GM12892 (cell line): ENCODE measurements around the gene DOCK10.

Experiments
- POLR2A ChIP-seq: IDR thresholded peaks from 2 replicates; pipeline ENCODE4 v1.6.1; 2011; ENCODE audit warnings: low read depth, low read length, control low read depth
- POLR2AphosphoS5 ChIP-seq: IDR thresholded peaks from 2 replicates; pipeline ENCODE4 v1.6.1; 2011; ENCODE audit warnings: low read depth, low read length, control low read depth

- no peak for TF ChIP-seq POLR2A
- TF ChIP-seq POLR2AphosphoS5, result no peak
Observed at GRCh38 chr2:224722770-224723169, 319.5 kb downstream of the DOCK10 start.
